Heart left ventricle (tissue), 13 donors: ENCODE results near the gene BTN1A1.

ENCODE experiments used
- CTCF ChIP-seq, 12 donors: fragments of 200-600 bp; sonication (generic) in 4 of 12; IDR thresholded peaks; one replicate each; pipeline versions ENCODE4 v1.5.0 to v1.8.0; 2018 to 2022; ENCODE audit warnings: antibody characterized with exemption in 12 of 12, mild to moderate bottlenecking in 5 of 12
- POLR2A ChIP-seq, 2 donors: fragments of 450-650 bp; IDR thresholded peaks; one replicate each; pipeline ENCODE4 v1.6.1; 2017; ENCODE audit warnings: antibody characterized with exemption in 2 of 2, mild to moderate bottlenecking in 2 of 2, moderate library complexity in 2 of 2
- donor health status: ischemic (EF 13 %, LVEDD 7.1; RV severe dilation, severe dysfunction).
- donor health status: DM: no; HTN: yes; CAD: no.
- donor health status: DM: no; HTN: no; CAD: no.
- donor health status: ischemic (EF 25% LVEDD 6.9; RV normal size, moderate dysfunction).
- donor health status: ischemic (EF 25% LVEDD 5.7; RV mildly dilated, moderate dysfunction).
- donor health status: ischemic (EF 35%, LVEDD 5.7; RV mildly dilated, moderate dysfunction).
- donor health status: nonischemic (EF 11% LVEDD 7.7; RV severe dilation, severe dysfunction).
- donor health status: DM: yes; HTN: yes; CAD: no.
- donor health status: PGD.
- donor health status: ischemic (EF 29% LVEDD 5.4; RV normal size, mild dysfunction).
- donor health status: nonischemic (EF 23%, LVEDD 6.1; RV moderate dilation, normal function).

GRCh38 chr6:26556263-26557070 is 56.4 kb downstream of the BTN1A1 start:
- no peak for TF ChIP-seq CTCF (IDR thresholded peaks at IDR 0.05)
- TF ChIP-seq POLR2A (IDR thresholded peaks at IDR 0.05) = no peak
